Muscle of back (tissue), 13 donors: Measurements from ENCODE around the gene NFYA. TPM values are rescaled to one million over a fixed set of nuclear protein-coding genes. Genes with fewer than 3 reads are reported as not detected.

Experiments used
- DNase-seq, 3 donors: peaks; one replicate each; pipeline versions ENCODE4 v3.0.0 to v3.0.0-alpha.2; 2013
- long read RNA-seq, 9 donors: transcript quantifications; one replicate each; lab custom pipeline, GENCODE V29; 2026
- polyA plus RNA-seq, 10 donors: library from polyadenylated mRNA; unstranded; fragments of 120-200 nt; gene quantifications; one replicate each; pipeline ENCODE4 v1.2.1, GENCODE V29; 2013; ENCODE audit not compliant: insufficient read length in 10 of 10

The NFYA gene
- 10 to 100 TPM; 20.0 to 33.6 (median 26.4) TPM for polyA plus RNA-seq
- long read RNA-seq, donor 1, partial matches to known transcripts: 0 of 1 reads
- long read RNA-seq, donor 1, other reads (novel, unspliced or antisense): 0 of 1 reads
- long read RNA-seq, donor 2, partial matches to known transcripts: 0 of 1 reads
- long read RNA-seq, donor 2, other reads (novel, unspliced or antisense): 0 of 1 reads
- long read RNA-seq, donor 3: 0 reads
- long read RNA-seq, donor 4, partial matches to known transcripts: 0 of 1 reads
- long read RNA-seq, donor 4, other reads (novel, unspliced or antisense): 0 of 1 reads
- long read RNA-seq, donor 5, partial matches to known transcripts: 0 of 2 reads
- long read RNA-seq, donor 5, other reads (novel, unspliced or antisense): 0 of 2 reads
- long read RNA-seq, donor 6, partial matches to known transcripts: 0 of 3 reads
- long read RNA-seq, donor 6, other reads (novel, unspliced or antisense): 0 of 3 reads
- long read RNA-seq, donor 7, partial matches to known transcripts: 0 of 1 reads
- long read RNA-seq, donor 7, other reads (novel, unspliced or antisense): 0 of 1 reads
- long read RNA-seq, donor 8, partial matches to known transcripts: 0 of 2 reads
- long read RNA-seq, donor 8, other reads (novel, unspliced or antisense): 0 of 2 reads
- long read RNA-seq, donor 9: 0 reads

DNA sequence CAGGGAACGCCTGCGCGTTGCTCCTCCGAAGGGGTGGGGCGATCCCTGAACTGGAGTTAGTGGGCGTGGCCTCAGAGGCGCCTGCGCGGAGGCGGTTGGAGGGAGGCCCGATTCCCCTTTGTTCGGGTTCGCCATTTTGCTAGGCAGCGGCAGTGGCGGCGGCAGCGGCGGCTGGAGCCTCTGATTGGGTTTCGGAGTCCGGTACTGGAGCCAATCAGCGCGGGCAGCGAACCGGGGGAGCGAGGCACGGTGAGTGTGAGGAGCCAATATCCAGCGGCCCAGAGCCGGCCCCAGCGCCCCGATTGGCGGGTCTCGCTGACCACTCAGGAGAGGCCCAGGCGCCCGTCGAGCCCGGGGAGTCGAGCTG lies at the start of gene NFYA:
Gene NFYA (plus strand): TSS at position 139 of the 367 bp plus-strand sequence. CDS start 6,116 bp downstream, outside the sequence.
- DNase-seq: peak in 1 of 3 donors; percentile 100

DNA sequence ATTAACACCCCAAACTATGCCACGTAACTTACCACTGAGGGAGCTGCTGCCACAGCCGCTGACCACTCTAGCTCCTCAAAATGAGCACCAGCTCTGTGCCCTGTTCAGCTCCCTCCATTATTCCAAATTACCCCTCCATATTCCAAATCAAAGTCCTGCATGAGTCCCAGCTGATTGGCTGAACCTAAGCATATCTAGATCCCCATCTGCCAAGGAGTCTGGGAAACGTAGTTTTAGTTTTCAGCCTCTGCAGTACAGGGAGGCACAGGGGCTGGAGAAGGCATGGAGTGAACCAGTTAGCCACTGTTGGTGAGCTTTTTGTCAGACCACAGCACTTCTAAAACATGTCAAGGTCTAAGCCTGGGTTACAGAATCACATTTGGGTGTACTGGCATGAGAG lies 49.7 kb upstream of the NFYA start:
- no peak for DNase-seq

DNA sequence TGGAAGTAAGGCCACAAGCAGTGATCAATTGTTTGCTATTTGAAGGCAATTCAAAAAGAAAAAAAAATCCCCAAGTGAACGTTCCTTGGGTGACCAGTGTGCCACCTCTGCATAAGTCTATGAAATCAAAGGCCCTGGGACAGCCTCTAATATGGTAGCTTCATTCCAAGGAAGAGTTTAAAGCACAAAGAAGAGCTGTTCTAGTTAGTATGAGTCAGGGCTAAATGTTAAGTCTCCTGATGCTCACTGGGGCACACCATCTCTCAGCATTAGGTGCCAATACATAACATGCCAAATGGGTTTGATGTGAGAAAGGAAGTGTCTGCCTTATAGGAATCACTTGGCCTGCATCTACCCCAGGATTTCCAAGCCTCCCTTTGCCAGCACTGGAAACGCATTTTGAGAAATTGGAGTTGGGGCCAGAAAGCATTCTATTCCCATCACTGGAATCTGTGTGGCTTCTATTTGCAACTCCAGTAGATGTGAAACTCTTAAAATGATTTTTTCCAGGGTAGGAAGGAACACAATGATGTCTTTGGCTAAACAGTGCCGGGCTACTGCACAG lies 46.7 kb upstream of the NFYA start:
- no peak for DNase-seq

DNA sequence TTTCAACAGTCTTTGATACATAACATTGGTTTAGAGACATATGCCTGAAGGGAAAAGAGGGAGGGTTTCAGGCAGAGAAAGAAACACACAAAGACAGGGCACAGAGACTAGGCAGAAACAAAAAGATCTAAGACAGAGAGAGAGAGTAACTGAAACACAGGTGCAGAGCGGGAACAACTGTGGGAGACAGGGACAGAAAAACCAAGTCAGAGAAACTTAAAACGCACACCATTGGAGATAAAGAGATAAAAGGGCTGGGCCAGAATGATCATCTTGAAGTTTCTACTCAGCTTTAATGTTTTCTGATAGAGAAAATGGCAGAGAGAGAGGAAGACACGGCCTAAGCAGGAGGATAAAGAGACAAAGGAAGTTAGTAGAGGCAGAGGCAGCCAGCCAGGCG lies 45.5 kb upstream of the NFYA start:
- DNase-seq: no peak

DNA sequence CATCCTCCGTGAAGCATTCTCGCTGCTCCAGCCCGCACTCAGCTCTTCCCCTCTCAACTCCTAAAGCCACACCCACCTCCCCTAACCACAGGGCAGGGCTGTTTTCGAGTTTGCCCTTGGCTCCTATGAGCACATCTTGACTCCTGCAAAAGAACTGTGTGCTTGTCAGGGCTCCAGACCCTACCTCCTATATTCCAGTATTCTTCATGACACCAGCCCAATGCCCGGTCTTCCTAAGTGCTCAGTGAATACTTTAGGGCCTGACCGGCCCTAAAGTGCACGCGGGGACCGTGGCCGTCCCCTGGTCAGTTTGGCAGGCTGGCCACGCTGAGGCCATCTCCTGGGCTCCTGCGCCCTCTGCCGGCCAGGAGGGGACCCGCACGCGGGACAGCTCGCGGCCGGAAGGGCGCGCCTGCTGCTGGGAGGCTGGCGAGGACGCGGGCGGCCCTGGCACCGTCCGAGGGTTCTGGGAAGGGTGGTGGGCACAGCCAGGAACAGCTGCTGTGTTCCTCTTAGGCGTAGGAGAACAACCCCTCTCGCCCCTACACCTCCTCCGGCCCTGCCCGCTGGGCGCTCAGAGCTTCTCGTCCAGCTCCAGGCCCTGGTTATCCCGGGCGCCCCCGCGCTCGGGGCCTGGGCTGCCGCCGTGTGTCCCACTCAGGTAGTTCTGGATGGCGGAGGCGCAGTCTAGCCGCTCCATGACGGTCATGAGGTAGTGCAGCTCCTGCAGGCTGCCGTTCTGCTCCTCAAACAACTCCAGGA lies 44.8 kb upstream of the NFYA start:
- DNase-seq: peak; percentile 74 to 95 (median 89)

DNA sequence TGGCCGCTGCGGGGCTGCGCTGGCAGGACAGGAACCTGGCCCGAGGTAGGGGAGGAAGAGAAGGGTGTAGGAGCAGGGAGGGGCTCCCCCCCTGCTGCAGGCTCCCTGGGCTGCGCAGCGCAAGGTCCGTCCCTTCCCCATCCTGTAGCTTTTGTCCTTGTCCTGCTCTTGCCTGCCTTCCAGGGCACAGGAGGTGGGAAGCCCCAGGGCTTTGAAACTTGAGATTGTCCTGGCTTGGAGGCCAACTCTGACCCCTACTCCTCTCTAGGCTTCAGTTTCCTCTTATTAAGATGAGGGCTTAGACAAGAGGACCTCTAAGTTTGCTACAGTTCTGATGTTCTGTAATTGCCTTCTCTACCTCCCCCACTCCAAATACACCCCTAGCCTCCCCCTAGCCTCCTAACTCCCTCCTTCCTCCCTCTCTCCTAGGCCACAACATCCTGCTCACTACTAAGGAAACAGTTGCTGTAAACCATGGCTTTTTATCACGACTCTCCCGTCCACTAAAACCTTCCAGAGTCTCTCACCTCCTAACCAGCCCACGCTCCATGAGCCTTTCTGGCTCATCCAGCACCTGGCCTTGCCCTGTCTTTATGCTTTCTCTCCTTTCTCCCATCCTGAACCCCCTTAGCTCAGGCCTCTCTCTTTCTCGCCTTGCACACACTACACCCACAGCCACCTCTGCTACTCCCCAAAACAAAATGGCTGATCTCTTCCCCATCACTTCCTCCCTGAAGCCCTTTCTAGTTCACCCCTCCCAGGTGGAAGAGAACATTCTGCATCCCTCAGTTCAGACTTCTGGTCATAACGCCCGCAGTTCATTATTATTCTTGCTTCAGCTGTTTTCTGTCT lies 44.0 kb upstream of the NFYA start:
- DNase-seq: peak in 1 of 3 donors; percentile 30

DNA sequence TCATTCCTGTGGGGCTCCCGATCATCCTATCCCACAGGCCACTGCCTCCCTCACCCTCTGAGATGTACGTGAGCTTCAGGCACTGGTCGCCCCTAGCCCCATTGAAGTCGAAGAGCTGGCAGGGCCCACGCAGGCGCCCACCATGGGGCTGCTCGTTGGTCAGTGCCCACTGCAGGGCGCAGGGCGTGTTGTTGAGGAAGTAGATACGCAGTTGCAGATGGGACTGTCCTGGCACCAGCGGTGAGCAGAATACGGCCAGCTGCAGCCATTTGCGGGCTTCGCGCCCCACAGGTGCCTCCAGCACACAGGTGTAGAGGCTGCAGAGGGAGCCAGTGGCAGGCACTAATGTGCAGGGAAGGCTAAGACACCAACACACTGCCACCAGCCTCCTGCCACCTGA lies 39.9 kb upstream of the NFYA start:
- DNase-seq: no peak

DNA sequence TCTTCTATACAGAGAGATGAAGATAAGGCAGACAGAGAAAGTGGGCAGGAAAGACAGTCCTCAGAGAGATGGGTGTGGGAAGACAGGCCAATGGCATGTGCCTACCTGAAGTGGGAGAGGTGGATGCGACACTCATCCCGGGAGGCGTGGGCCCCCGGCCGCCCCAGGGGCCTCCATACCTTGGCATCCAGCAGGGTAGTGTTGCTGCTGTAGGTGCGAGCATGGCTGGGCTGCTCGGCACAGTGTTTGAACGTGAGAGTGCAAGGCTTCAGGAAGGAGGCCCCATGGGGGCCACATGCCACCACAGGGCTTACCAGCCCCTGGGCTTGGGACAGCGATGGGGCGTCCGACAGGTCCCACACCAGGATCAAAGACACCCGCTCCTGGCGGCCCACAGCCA lies 39.0 kb upstream of the NFYA start:
- DNase-seq: no peak

DNA sequence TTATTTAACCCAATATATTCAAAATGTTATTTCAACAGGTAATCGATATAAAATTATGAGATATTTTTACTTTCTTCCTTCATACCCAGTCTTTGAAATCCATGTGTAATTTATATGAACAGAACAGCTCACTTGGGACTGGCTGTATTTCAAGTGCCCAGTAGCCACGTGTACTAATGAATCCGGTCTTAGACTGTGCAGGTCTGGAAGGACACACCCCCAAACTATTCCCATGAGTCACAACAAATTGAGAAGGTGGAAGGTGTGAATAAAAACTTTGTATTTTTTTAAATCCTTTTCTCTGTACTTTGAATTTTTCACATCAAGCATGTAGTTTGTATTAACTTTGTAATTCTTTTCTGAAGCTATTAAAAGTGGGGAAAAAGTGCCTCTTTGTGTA lies 36.6 kb upstream of the NFYA start:
- DNase-seq: no peak

DNA sequence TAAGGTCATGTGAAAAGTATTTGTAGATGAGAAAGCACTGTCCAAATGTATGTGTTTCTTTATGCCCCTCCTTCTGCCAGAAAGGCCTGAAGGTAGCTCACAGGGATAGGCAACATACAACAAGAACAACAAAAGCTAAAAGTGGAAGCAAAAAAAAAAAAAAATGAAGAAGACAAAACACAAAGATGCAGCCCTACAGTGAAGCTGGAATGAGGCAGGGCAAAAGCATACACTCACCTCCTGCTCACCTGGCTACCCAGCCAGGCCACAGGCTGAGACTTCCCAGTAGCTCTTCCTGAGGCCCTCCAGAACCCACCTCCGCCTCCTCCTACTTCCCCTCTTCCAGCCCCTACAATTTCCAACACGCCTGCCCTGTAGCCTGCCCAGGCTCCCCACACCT lies 36.2 kb upstream of the NFYA start:
- DNase-seq: no peak

DNA sequence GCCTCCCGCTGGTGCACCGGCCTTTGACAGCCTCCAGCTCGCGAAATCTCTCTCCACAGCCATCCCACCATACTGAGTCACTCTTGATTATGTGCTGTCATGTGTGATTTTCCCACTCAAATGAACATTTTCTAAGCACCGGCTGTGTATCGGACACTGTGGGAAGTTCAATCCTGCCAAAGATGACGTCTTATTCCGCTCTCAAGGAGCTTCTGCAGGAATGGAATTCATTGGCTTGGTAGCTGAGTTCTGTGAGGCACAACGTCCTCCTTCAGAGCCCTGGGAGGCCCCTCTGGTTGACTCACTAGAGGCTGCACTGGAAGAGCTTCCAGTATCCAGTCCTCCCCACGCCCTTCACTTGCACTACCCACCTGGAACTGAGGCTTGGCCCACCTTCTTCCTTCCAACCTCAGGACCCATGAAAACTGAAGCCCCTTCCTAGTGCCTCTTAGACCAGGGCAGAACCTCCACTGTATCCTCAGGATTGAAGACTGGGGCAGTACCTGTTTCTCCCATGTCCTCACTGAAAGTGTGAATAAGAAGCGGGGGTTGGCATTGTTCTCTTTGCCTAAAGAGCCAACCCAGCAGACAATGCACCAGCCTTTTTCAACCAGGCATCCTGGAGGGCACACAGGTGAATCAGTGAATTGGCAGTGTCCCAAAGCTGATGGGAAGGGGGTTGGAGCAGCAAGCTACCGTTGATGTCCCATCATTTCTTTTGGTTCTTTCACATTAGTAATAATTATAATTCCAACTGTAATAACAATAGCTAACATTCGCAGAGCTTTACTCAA lies 35.5 kb upstream of the NFYA start:
- no peak for DNase-seq

DNA sequence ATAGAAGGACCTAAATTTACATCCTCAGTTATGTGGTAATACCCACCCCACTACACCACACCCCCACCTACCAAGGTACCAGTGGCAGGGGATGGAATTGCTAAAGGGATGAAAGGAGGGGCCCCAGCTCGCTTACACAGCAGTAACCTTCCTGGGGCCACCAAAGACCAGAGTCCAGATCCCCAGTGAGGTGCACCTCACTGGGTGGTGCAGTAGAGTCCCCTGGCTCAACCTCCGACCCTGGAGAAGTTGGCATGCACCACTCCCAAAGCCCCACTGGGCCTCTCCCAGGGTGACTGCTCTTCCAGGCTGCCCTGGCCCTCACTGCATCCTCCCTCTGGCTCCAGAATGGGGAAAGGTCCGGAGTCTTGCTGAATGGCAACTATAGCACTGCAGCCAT lies 34.6 kb upstream of the NFYA start:
- no peak for DNase-seq

DNA sequence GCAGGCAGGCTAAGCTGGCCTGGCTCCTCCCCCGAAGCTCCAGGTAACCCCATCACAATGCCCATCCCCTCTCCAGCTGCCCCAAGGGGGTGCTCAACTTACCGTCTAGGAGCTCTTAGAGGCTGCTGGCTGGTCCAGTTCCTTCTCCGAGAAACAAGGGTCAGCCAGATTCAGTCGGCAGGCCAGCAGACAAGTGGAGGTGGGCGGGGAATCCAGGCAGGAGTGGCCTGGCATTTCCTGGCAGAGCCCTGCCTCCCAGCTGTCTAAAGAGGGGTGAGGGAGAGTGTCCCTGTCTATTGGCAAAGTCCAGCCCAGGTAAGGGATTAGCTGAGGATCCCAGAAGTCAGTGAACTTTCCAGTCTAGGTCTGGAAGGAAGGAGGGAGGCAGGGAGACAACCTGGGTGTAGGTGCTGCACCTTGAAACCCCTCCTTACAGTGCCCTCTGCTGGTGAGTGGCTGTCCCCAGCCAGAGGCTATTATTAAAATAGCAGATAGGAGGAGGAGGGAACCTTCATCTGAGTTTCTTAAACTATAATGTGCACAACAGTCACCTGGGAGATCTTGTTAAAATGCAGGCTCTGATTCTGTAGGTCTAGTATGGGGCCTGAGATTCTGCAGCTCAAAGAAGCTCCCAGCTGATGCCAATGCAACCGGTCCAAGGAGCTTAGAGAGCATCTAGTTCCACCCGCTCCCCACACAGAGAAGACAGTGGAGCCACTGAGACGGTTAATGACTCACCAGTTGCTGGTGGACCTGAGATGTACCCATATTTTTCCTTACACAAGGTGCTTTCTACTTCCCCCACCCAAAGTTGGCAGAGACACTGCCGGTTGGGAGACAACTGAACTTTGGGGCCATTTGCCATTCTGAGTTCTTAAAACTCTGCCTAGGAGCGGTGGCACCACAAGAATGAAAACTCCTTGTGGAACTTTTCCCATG lies 33.4 kb upstream of the NFYA start, which contains the start of gene UNC5CL:
Gene UNC5CL (minus strand): TSS at position 162 of the 939 bp plus-strand sequence. CDS start 4,147 bp downstream, outside the sequence.
- no peak for DNase-seq

DNA sequence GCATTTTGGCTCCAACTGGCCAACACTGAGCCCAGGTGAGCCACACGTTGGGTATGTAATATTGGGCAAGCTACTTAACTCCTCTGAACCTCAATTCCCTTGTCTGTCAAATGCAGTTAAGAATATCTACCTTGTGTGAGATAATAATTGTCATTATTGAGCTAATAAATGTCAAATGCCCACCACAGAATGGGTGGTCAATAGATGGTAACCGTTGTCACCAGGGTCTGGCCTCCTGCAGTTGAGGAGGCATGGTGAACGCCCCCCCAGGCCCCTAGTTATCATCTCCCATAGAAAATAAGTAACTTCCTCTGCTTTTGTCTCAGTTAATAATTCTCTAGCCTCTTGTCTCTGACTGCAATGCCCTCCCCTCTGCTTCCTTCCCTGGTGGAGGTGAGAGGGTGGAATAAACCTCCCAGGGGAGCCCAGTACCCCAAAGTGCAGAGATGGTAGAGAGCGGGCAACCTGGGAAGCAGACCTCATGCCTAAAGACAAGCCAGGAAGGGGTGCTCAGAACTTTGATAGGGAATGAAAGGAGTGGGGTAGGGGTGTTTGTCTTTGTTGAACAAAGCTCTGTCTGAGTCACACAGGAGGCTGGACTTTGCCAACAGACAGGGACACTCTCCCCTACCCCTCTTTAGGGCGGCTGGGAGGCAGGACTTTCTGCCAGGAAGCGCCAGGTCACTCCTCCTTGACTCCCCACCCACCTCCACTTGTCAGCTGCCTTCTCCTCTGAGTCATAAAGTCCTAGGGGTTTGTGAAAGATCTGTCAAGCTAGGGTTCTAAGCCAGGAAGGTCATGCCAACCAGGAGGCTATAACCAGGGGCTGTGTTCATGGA lies 32.5 kb upstream of the NFYA start:
- DNase-seq: no peak

DNA sequence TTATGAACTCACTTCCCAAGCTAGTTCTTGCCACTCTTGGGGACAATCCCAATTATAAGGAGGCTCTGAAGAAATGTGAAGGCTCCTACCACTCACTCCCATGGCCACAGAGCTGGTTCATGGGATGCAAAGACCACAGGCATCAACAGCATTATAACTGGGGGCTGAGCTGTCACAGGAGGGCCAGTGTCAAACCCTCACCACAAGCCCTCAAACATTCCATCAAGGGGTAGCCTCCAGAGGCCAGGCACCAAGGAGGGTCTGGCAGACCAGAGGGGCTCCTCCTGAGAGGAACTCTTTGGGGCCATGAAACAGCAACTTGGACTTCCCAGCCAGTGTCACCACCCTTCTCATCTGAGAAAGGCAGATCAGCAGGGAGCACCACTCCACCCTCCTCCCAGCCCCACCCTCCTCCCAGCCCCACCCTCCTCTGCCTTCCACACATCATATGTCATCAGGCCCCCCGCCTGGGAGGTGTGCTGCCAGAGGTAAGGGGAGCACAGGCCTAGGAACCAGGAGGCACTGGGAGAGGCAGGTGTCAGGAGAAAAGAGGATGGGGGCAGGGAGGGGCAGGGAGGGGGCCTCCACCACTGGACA lies 31.7 kb upstream of the NFYA start:
- DNase-seq: no peak

DNA sequence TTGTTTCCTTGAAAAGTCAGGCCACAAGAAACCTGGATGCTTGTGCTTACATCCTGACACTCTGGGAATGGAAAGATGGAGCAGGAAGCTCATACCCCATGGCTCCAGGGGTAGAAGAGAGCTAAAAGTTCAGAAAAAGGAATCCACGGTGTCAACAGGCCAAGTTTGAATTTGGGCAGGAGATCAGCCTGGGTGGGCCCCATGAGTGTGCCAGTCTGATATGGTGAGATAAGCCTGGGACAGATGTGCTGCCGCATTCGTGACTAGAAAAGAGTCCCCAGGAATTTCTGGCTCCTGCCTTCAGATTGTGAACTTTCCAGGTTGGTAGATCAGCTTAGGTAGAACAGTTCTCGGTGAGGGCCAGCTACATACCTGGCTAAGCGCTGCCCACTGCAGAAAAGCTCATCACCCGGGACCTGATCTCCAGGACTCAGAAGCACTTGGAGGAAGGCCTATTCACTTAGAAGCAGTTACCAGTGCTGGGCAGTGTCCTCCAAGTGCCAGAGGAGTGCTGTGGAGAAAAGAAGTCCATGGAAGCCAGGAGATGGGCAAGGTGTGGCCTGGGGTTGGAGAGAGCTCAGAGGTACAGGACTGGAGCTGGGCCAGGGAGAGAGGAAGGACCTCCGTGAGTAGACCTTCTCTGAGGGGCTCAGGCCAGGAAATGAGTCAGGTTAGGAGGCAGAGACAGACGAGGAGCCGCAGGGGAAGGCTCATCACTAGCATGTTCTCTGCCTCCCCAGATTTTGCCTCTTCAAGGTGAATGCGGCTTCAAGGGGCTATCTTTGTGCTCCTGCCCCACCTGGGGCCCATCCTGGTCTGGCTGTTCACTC lies 30.3 kb upstream of the NFYA start, which contains the start of gene TSPO2:
Gene TSPO2 (plus strand): TSS at position 242 of the 830 bp plus-strand sequence. CDS start 519 bp downstream, at position 761.
- no peak for DNase-seq

DNA sequence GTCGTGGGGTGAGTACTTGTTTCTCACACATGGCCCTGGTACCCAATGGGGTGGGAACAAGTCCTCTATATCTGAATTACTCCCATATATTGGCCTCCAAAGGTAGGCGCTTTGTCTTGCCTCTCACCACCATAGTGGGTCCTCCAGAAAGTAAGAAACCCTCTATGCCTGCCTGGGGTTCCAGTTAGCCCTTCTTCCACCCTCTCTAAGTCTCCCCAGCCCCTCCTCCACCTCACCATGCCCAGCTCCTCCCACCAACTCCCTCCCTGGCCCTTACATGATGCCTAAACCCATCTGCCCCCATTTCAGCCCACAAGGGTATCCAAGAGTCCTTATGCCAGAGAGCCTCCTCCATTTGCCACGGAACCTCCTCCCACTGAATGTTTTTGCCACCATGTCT lies 29.6 kb upstream of the NFYA start:
- no peak for DNase-seq
